HG03558 (cell line): ENCODE data around the gene DSCAML1.

Experiments used
- ATAC-seq: cut with Tn5 transposase; IDR thresholded peaks from one replicate; pipeline ENCODE4 v1.9.1; 2021; ENCODE audit warnings: moderate number of reproducible peaks; ENCODE audit not compliant: unreplicated experiment; ENCODE audit errors: extremely low read depth

Gene DSCAML1

DNA sequence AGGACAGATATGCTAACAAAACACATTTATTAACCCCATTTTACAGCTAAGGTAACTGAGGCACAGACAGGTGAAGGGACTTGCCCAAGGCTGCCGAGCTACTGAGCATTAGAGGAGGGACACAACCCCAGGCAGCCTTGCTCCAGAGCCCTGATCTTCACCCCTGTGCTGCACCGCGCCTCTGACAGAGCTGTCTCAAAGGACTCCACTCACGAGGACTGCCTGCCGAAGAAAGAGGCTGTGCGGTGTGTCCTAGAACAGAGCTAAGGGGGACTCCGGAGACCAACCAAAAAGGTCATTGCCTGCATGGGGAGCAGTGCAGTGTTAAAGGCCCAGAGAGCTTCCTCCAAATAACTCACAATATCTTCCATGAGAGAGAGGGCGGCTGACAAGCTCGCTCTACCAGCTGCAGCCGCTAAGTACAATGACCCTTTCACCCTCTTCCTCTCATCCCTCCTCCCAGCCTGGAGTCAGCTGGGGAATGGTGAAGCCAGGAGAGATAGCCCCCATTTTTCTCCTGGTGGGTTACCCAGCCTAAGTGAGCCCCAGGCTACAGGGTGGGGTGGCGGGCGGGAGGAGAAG lies 119.2 kb downstream of the DSCAML1 start:
- no peak for ATAC-seq

- ATAC-seq: no peak
Observed at GRCh38 chr11:117676501-117676900, 120.5 kb downstream of the DSCAML1 start.

- ATAC-seq: no peak
Observed at GRCh38 chr11:117673602-117674001, 123.4 kb downstream of the DSCAML1 start.

GRCh38 chr11:117671370-117671769 lies 125.6 kb downstream of the DSCAML1 start:
- ATAC-seq: no peak

DNA sequence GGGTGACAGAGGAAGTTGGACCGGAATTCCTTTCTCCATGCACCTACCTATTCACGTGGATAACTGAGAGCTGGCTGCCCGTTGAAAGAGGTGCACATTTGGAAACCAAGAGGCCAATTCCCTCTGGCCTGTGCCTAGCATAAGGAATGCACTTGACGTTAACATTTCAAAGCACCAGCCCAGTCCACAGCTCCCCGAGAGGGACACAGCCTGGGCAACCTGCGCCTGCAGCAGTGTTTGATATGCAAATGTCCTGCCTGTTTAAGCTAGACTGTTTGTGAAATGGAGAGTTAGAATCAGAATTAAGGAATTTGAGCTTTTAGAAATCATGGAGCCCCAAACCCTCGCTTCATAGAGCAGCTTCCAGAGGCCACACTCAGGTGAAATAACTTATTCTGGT lies 126.1 kb downstream of the DSCAML1 start:
- ATAC-seq: no peak

DNA sequence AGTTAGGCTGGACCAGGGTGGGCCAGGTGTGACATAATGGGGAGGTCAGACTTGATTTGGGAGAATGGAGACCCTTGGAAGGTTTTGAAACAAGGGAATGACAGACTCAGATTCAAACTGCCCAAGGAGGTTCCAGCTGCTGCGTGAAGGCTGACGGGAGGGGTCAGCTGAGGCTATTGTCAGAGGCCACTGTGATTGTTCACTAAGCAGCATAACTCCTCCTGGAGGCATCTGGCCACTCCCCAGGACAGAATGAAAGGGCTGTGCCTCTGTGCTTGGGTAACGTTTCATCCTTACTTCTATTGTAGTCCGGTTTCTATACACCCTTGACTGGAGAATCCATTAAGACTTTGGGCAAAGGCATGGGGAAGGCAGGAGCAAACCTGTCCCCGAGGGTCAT lies 126.6 kb downstream of the DSCAML1 start:
- no peak for ATAC-seq

DNA sequence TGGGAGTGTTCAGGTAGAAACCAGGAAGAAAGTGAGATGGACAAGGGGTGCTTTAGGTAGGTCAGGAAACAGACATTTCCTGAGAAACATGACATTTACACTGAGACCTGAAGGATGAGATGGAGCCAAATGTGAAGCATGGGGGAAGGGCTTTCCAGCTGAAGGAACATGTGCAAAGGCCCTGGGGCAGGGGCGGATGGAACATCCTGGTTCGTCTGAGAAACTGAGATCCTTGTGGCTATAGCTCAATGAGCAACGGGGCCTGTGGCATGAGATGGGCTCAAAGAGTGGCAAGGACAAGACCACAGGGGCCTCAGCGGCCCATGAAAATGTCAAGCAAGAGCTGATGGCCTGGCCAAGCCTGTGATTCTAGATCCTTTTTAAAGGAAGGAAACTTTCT lies 127.4 kb downstream of the DSCAML1 start:
- ATAC-seq: no peak

DNA sequence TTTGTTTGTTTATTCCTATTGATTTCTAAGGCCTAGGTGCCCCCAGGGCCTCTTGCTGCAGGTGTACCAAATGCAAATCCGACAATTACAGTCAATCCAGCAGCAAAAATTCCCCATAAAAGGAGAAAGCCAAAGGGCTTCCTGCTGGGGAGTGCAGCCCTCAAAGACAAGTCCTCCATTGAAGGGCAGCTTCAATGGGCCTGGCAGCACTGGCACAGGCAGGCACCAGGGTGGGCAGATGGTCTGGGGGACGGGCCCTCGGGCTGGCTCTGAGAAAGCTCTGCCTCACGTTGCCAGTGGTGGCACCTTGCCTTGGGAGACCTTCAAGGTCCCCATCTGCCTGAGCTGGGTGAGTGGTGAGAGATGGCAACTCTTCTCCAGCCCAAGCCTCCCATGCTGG lies 128.0 kb downstream of the DSCAML1 start:
- ATAC-seq: no peak

GRCh38 chr11:117668321-117668751 lies 128.7 kb downstream of the DSCAML1 start:
- ATAC-seq: no peak

DNA sequence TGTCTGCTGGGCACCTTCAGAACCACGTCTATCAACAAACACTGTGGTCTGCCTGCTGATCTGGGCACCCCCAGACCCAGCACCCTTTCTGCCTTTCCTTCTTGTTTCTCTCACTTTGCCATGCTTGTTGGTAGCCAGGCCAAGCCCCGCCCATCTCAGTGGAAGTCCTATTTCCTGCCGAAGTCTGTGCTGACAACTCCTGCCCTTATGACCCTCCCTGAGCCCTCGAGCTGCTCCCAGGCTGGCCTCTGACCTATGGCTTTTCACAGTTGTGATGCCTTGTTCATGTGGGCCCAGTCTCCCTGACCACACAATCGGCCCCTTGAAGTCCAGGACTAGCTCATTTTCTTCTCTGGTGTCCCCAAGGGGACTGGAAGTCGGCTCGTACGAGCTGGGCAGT lies 132.1 kb downstream of the DSCAML1 start:
- no peak for ATAC-seq

DNA sequence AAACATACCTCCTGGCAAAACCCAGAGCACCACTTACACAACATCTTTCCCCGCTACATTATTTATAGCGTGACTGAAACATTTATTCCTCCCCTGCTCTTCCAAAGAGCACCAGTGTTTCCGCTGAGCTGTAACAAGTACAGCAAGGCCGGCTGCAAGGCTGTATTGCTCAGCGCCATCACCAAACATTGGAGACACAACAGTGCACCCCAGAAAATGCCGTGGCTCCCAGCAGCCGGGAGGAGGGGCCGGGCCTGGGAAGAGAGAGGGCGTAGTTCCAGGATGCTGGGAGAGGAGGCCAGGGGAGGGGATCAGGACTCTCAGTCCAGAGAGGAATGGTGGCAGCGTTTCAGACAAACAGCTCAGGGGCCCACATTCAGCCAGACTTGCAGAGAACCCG lies 133.2 kb downstream of the DSCAML1 start:
- ATAC-seq: no peak

GRCh38 chr11:117663414-117663813 lies 133.6 kb downstream of the DSCAML1 start:
- no peak for ATAC-seq

GRCh38 chr11:117662671-117663269 lies 134.2 kb downstream of the DSCAML1 start:
- no peak for ATAC-seq

- no peak for ATAC-seq
Observed at GRCh38 chr11:117662255-117662654, 134.8 kb downstream of the DSCAML1 start.

GRCh38 chr11:117658809-117659208 lies 138.2 kb downstream of the DSCAML1 start:
- no peak for ATAC-seq

DNA sequence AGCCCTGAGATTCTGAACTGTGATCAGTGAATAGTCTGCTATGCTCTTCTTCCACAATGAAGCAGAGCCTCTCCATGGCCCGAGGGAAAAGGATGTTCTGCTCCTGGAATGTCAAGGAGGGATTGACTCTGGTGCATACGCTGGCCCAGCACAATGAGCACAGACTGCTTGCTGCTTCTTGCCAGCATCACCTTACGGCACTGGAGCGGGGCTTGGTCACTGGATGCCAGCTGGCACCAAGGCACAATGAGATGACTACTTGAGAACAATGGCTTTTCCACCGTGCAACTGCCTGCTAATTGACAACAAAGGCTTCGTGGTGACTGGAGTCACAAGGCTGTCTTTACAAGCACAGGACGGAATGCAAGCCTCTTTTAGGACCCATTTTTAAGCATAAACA lies 139.2 kb downstream of the DSCAML1 start:
- no peak for ATAC-seq

DNA sequence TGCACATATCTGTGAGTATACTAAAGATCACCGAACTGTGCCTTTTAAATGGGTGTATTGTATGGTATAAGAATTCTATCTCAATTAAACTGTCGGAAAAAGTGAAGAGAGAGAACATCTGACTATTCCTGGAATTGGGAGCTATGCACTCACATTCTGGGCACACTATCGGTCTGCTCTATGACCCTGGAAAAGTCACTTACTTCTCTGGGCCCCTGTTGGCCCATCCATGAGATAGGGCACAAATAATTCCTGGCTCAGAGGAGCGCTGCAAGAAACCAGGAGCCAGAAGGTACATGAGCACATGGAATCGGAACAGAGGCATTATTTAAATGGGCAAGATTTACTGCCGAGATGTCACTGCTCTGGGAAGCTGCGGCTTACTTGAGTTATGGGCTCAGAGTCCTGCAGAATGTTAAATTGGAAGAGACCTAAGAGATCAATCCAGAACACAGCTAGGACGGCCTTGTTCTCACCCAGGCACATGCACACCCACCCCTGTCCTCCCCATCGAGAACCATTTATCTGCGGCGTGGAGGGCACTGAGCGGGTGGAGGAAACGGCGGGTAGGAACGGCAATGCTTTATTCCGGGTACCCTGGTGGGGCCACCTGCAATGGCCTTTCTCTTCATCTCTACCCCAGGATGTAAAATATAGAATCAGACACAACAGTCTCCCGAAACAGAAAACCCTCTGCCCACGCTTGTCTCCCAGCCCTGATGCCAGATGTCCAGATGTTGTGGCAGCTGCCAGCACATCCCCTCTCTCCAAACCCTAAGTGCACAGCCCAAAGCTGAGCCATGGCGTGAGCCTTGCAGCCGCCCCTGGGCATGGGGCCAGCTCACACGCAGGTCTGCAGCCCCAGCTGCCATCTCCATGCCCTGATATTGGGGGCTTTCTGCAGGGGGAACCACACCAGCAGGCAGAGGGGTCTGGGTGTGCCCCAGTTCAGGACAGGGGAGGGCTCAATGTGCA lies 142.4 kb downstream of the DSCAML1 start:
- no peak for ATAC-seq

GRCh38 chr11:117652521-117652920 lies 144.5 kb downstream of the DSCAML1 start:
- no peak for ATAC-seq

GRCh38 chr11:117649296-117650055 lies 147.5 kb downstream of the DSCAML1 start:
- no peak for ATAC-seq

- ATAC-seq: no peak
Observed at GRCh38 chr11:117647872-117648271, 149.1 kb downstream of the DSCAML1 start.

DNA sequence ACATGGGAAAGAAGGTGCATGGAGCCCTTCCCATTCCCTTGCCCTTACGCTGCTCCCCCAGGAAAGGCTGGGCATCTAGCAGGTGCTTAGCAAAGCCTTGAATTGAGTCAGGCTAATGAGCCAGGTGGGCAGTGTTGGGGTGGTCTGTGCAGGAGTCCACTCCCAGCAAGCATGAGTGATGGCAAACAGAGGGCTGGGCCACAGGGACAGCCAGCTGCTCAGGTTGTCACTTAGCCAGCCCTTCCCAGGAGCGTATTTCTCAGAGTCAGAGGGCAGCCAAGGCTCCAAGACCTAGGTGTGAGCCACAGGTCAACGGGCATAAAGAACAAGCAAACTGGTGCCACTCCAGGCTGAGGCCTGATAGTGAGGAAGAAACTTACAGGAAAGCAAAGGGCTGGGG lies 149.8 kb downstream of the DSCAML1 start:
- ATAC-seq: no peak
